GM23338 (cell line): ENCODE measurements around the gene SND1. TPM values are rescaled to one million over a fixed set of nuclear protein-coding genes. Genes with fewer than 3 reads are reported as not detected.

Source experiments
- ATAC-seq: fragments of 200-7000 bp; cut with Tn5 transposase; 3 replicates; pipeline ENCODE4 v1.9.1; 2020
- DNase-seq: peaks from one replicate; pipeline ENCODE4 v3.0.0-alpha.2; 2015; ENCODE audit warnings: low spot score
- H2AFZ ChIP-seq: fragments of 200-600 bp; sonication (generic); 2 replicates; pipeline ENCODE4 v1.8.0; 2016; ENCODE audit warnings: antibody characterized with exemption, mild to moderate bottlenecking, moderate library complexity
- H3F3A ChIP-seq: fragments of 200-600 bp; sonication (generic); replicated peaks from 2 replicates; pipeline ENCODE4 v1.8.0; 2017; ENCODE audit warnings: antibody characterized with exemption, mixed run types, low read depth
- H3K27ac ChIP-seq: fragments of 200-600 bp; sonication (generic); 2 replicates; pipeline ENCODE4 v1.6.1; 2016; ENCODE audit warnings: low read depth
- H3K27me3 ChIP-seq: fragments of 200-600 bp; sonication (generic); 2 replicates; pipeline ENCODE4 v1.8.0; 2016; ENCODE audit warnings: mild to moderate bottlenecking, mixed run types, moderate library complexity; ENCODE audit not compliant: insufficient read depth
- H3K36me3 ChIP-seq: fragments of 200-600 bp; sonication (generic); 2 replicates; pipeline ENCODE4 v1.8.0; 2016; ENCODE audit warnings: mild to moderate bottlenecking; ENCODE audit not compliant: insufficient read depth
- H3K4me1 ChIP-seq: fragments of 200-600 bp; sonication (generic); 2 replicates; pipeline ENCODE4 v1.8.0; 2016; ENCODE audit warnings: mild to moderate bottlenecking, moderate library complexity; ENCODE audit not compliant: insufficient read depth
- H3K4me2 ChIP-seq: fragments of 200-600 bp; sonication (generic); 2 replicates; pipeline ENCODE4 v1.7.1; 2017; ENCODE audit warnings: mixed run types
- H3K4me3 ChIP-seq: fragments of 200-600 bp; sonication (generic); 2 replicates; pipeline ENCODE4 v1.6.1; 2016; ENCODE audit warnings: mixed run types
- H3K79me2 ChIP-seq: fragments of 200-600 bp; sonication (generic); replicated peaks from 2 replicates; pipeline ENCODE4 v1.8.0; 2017; ENCODE audit warnings: mild to moderate bottlenecking; ENCODE audit not compliant: insufficient read depth
- H3K9me2 ChIP-seq: fragments of 200-600 bp; sonication (generic); 2 replicates; pipeline ENCODE4 v1.8.0; 2017; ENCODE audit not compliant: insufficient read depth
- H4K20me1 ChIP-seq: fragments of 200-600 bp; sonication (generic); replicated peaks from 2 replicates; pipeline ENCODE4 v1.8.0; 2017; ENCODE audit warnings: mild to moderate bottlenecking; ENCODE audit not compliant: insufficient read depth
- H3K27ac Mint-ChIP-seq: 2 replicates; pipeline ENCODE4 v1.8.0; 2020; ENCODE audit warnings: inconsistent platforms, mild to moderate bottlenecking, moderate library complexity, mixed read lengths
- H3K27me3 Mint-ChIP-seq: 3 replicates; pipeline ENCODE4 v1.8.0; 2022; ENCODE audit warnings: low read depth, mild to moderate bottlenecking, moderate library complexity, mixed read lengths, inconsistent platforms; ENCODE audit not compliant: insufficient read depth, poor library complexity
- H3K36me3 Mint-ChIP-seq: 3 replicates; pipeline ENCODE4 v1.8.0; 2021; ENCODE audit warnings: low read depth, mild to moderate bottlenecking, inconsistent platforms, moderate library complexity, mixed read lengths
- H3K4me1 Mint-ChIP-seq: 3 replicates; pipeline ENCODE4 v1.8.0; 2020; ENCODE audit warnings: mild to moderate bottlenecking, inconsistent platforms, mixed read lengths
- H3K4me3 Mint-ChIP-seq: 3 replicates; pipeline ENCODE4 v1.8.0; 2021; ENCODE audit warnings: moderate library complexity, mild to moderate bottlenecking, inconsistent platforms, mixed read lengths
- H3K9me3 Mint-ChIP-seq: 3 replicates; pipeline ENCODE4 v1.8.0; 2020; ENCODE audit warnings: moderate library complexity, mild to moderate bottlenecking, inconsistent platforms, mixed read lengths
- CREB1 ChIP-seq: fragments of 250-450 bp; sonication (Bioruptor Pico); IDR thresholded peaks from 2 replicates; pipeline ENCODE4 v1.5.0; 2020; ENCODE audit warnings: low read depth, mild to moderate bottlenecking, moderate library complexity
- EZH2 ChIP-seq: fragments of 200-600 bp; sonication (generic); IDR thresholded peaks from one replicate; pipeline ENCODE4 v1.8.0; 2017; ENCODE audit warnings: antibody characterized with exemption, mild to moderate bottlenecking, low read depth; ENCODE audit not compliant: unreplicated experiment
- EZH2phosphoT487 ChIP-seq: fragments of 200-600 bp; sonication (generic); IDR thresholded peaks from one replicate; pipeline ENCODE4 v1.8.1; 2018; ENCODE audit warnings: antibody characterized with exemption; ENCODE audit not compliant: unreplicated experiment
- JUNB ChIP-seq: IDR thresholded peaks from one replicate; pipeline ENCODE4 v1.6.1; 2016; ENCODE audit warnings: antibody characterized with exemption; ENCODE audit not compliant: unreplicated experiment
- NANOG ChIP-seq: IDR thresholded peaks from 2 replicates; pipeline ENCODE4 v1.6.1; 2016; ENCODE audit warnings: antibody characterized with exemption, borderline replicate concordance
- ZNF114 ChIP-seq: fragments of 250-450 bp; sonication (Bioruptor Pico); IDR thresholded peaks from 2 replicates; pipeline ENCODE4 v1.5.0; 2020; ENCODE audit warnings: mild to moderate bottlenecking, moderate library complexity
- ZNF331 ChIP-seq: fragments of 250-450 bp; sonication (Bioruptor Pico); IDR thresholded peaks from 2 replicates; pipeline ENCODE4 v1.5.0; 2020; ENCODE audit warnings: low read depth, mild to moderate bottlenecking, moderate library complexity
- polyA plus RNA-seq: library from polyadenylated mRNA; unstranded; fragments of >200 nt; fragmentation: Nextera tagmentation; extraction: Ambion mirVana; gene quantifications from 2 replicates; pipeline ENCODE4 v1.2.1, GENCODE V29; 2016
- total RNA-seq: library from RNA; depleted of rRNA; stranded (reverse); fragments of >200 nt; shearing (Covaris generic); gene quantifications from 2 replicates; pipeline ENCODE4 v1.2.3, GENCODE V29; 2014
- TF ChIP-seq, protein P1 (sequence below): fragments of 250-450 bp; sonication (Bioruptor Pico); IDR thresholded peaks from 2 replicates; pipeline ENCODE4 v1.5.0; 2020; ENCODE audit warnings: mild to moderate bottlenecking, moderate library complexity

Gene SND1
- total and polyA plus RNA-seq, 2 experiments from 2014 or later = 107 to 254 TPM

DNA sequence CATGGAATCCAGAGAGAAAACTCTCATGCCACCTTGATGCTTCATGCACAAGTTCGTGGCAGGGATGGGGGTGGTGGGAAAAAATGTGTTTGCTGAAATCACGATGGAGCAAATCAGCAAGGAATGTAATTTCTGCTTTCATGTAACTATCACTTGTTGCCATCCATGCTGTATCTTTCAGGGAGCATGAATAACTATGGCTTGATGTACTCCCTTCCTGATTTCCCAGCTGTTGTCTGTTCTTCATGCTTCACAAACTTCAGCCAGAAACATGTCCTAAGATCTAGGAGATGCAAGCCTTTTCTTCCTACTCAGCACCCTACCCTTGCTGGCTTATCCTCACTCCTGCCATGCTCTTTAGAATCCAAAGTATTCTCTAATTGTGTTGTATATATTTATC, 315.3 kb downstream of the SND1 start:
- Histone ChIP-seq H3K4me2 (no peak overlapping the region), H3K27ac (no peak overlapping the region), H3F3A (no peaks in the 10 kb centered on the region), H3K36me3 (no peaks in the 10 kb centered on the region), H3K9me2 (no peaks in the 10 kb centered on the region), H4K20me1 (no peaks in the 10 kb centered on the region; the same call in none of the 2 replicates), H3K27me3 (no peaks in the 10 kb centered on the region), H3K79me2 (peaks cover 7% of the 10 kb centered on the region), H3K4me1 (no peaks in the 10 kb centered on the region), H3K4me3 (no peak overlapping the region), H2AFZ (no peak overlapping the region)
- Mint-ChIP-seq H3K27me3 (peaks cover 5% of the 10 kb centered on the region), H3K27ac (no peak overlapping the region), H3K36me3 (peaks cover 8% of the 10 kb centered on the region), H3K4me1 (no peaks in the 10 kb centered on the region; the same call in 2 of the 3 replicates), H3K9me3 (peaks cover 4% of the 10 kb centered on the region), H3K4me3 (no peak overlapping the region)
- DNase-seq (no peak), ATAC-seq (no peak)
- no peak for TF ChIP-seq EZH2
- TF ChIP-seq NANOG = no peak
- TF ChIP-seq ZNF114 = no peak
- TF ChIP-seq ZNF331 = no peak
- TF ChIP-seq JUNB = no peak
- TF ChIP-seq, protein P1, sequence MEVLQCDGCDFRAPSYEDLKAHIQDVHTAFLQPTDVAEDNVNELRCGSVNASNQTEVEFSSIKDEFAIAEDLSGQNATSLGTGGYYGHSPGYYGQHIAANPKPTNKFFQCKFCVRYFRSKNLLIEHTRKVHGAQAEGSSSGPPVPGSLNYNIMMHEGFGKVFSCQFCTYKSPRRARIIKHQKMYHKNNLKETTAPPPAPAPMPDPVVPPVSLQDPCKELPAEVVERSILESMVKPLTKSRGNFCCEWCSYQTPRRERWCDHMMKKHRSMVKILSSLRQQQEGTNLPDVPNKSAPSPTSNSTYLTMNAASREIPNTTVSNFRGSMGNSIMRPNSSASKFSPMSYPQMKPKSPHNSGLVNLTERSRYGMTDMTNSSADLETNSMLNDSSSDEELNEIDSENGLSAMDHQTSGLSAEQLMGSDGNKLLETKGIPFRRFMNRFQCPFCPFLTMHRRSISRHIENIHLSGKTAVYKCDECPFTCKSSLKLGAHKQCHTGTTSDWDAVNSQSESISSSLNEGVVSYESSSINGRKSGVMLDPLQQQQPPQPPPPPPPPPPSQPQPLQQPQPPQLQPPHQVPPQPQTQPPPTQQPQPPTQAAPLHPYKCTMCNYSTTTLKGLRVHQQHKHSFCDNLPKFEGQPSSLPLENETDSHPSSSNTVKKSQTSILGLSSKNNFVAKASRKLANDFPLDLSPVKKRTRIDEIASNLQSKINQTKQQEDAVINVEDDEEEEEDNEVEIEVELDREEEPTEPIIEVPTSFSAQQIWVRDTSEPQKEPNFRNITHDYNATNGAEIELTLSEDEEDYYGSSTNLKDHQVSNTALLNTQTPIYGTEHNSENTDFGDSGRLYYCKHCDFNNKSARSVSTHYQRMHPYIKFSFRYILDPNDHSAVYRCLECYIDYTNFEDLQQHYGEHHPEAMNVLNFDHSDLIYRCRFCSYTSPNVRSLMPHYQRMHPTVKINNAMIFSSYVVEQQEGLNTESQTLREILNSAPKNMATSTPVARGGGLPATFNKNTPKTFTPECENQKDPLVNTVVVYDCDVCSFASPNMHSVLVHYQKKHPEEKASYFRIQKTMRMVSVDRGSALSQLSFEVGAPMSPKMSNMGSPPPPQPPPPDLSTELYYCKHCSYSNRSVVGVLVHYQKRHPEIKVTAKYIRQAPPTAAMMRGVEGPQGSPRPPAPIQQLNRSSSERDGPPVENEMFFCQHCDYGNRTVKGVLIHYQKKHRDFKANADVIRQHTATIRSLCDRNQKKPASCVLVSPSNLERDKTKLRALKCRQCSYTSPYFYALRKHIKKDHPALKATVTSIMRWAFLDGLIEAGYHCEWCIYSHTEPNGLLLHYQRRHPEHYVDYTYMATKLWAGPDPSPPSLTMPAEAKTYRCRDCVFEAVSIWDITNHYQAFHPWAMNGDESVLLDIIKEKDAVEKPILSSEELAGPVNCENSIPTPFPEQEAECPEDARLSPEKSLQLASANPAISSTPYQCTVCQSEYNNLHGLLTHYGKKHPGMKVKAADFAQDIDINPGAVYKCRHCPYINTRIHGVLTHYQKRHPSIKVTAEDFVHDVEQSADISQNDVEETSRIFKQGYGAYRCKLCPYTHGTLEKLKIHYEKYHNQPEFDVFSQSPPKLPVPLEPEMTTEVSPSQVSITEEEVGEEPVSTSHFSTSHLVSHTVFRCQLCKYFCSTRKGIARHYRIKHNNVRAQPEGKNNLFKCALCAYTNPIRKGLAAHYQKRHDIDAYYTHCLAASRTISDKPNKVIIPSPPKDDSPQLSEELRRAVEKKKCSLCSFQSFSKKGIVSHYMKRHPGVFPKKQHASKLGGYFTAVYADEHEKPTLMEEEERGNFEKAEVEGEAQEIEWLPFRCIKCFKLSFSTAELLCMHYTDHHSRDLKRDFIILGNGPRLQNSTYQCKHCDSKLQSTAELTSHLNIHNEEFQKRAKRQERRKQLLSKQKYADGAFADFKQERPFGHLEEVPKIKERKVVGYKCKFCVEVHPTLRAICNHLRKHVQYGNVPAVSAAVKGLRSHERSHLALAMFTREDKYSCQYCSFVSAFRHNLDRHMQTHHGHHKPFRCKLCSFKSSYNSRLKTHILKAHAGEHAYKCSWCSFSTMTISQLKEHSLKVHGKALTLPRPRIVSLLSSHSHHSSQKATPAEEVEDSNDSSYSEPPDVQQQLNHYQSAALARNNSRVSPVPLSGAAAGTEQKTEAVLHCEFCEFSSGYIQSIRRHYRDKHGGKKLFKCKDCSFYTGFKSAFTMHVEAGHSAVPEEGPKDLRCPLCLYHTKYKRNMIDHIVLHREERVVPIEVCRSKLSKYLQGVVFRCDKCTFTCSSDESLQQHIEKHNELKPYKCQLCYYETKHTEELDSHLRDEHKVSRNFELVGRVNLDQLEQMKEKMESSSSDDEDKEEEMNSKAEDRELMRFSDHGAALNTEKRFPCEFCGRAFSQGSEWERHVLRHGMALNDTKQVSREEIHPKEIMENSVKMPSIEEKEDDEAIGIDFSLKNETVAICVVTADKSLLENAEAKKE (CRISPR knock-in tag) = no peak
- no peak for TF ChIP-seq CREB1 (CRISPR knock-in tag)
- TF ChIP-seq EZH2phosphoT487 = no peak
